ENCODE data around the gene PTPRR. TPM values are rescaled to one million over a fixed set of nuclear protein-coding genes. Genes with fewer than 3 reads are reported as not detected.

The PTPRR gene
- total and polyA plus RNA-seq, 4 donors: 0.17 to 1.5 (median 0.61) TPM

GRCh38 chr12:70883855-70884254 is 36.7 kb downstream of the PTPRR start:
- no peak overlapping the region for H3K4me3 ChIP-seq
- H3K9me3 ChIP-seq (ENCODE audit: control insufficient read depth in 4 of 4, insufficient read depth in 3 of 4, low read length in 3 of 4): no peaks in the 10 kb centered on the region
- TF ChIP-seq CTCF (IDR thresholded peaks at IDR 0.05; ENCODE audit: control extremely low read depth, extremely low read depth): no peak
- H3K27ac ChIP-seq (ENCODE audit: low read depth in 1 of 2, low read length in 1 of 2): no peak overlapping the region
- 38 to 42% methylated on average over 1 of the region's 1 CpG for WGBS, 2 donors
- no peaks in the 10 kb centered on the region for H3K36me3 ChIP-seq (ENCODE audit: control insufficient read depth in 4 of 4, insufficient read depth in 4 of 4, low read length in 4 of 4)
- no peak overlapping the region for H3K9ac ChIP-seq (ENCODE audit: insufficient read depth in 1 of 2, low read length in 2 of 2)
- H3K4me1 ChIP-seq (ENCODE audit: control insufficient read depth in 5 of 5, insufficient read depth in 5 of 5, low read length in 5 of 5): peaks cover 0 to 2% (median 0%) of the 10 kb centered on the region in 5 donors
- ATAC-seq (ENCODE audit: insufficient read depth, low FRiP score) (no peak), DNase-seq (no peak)
- H3K27me3 ChIP-seq (ENCODE audit: control insufficient read depth in 3 of 3, insufficient read depth in 3 of 3, low read length in 2 of 3): no peaks in the 10 kb centered on the region

GRCh38 chr12:70880744-70881143 is 39.8 kb downstream of the PTPRR start:
- no peak for ATAC-seq (ENCODE audit: insufficient read depth, low FRiP score)
- H3K9ac ChIP-seq (ENCODE audit: insufficient read depth in 1 of 2, low read length in 2 of 2): no peak overlapping the region
- TF ChIP-seq CTCF (IDR thresholded peaks at IDR 0.05; ENCODE audit: control extremely low read depth, extremely low read depth): no peak
- peaks cover 0 to under 1% (median 0%) of the 10 kb centered on the region in 5 donors for H3K4me1 ChIP-seq (ENCODE audit: control insufficient read depth in 5 of 5, insufficient read depth in 5 of 5, low read length in 5 of 5)
- H3K27ac ChIP-seq (ENCODE audit: low read depth in 1 of 2, low read length in 1 of 2): no peak overlapping the region
- H3K9me3 ChIP-seq (ENCODE audit: control insufficient read depth in 4 of 4, insufficient read depth in 3 of 4, low read length in 3 of 4): peaks cover 0 to 3% (median 0%) of the 10 kb centered on the region in 4 donors
- no peaks in the 10 kb centered on the region for H3K27me3 ChIP-seq (ENCODE audit: control insufficient read depth in 3 of 3, insufficient read depth in 3 of 3, low read length in 2 of 3)
- no peak for DNase-seq
- 92 to 96% methylated on average over 1 of the region's 1 CpG for WGBS, 2 donors
- no peaks in the 10 kb centered on the region for H3K36me3 ChIP-seq (ENCODE audit: control insufficient read depth in 4 of 4, insufficient read depth in 4 of 4, low read length in 4 of 4)
- no peak overlapping the region for H3K4me3 ChIP-seq

- Histone ChIP-seq H3K36me3 (ENCODE audit: control insufficient read depth in 4 of 4, insufficient read depth in 4 of 4, low read length in 4 of 4) (no peaks in the 10 kb centered on the region), H3K27me3 (ENCODE audit: control insufficient read depth in 3 of 3, insufficient read depth in 3 of 3, low read length in 2 of 3) (no peaks in the 10 kb centered on the region), H3K4me3 (no peak overlapping the region), H3K4me1 (ENCODE audit: control insufficient read depth in 5 of 5, insufficient read depth in 5 of 5, low read length in 5 of 5) (no peaks in the 10 kb centered on the region), H3K9ac (ENCODE audit: insufficient read depth in 1 of 2, low read length in 2 of 2) (no peak overlapping the region), H3K27ac (ENCODE audit: low read depth in 1 of 2, low read length in 1 of 2) (no peak overlapping the region), H3K9me3 (ENCODE audit: control insufficient read depth in 4 of 4, insufficient read depth in 3 of 4, low read length in 3 of 4) (peaks cover 0 to 3% (median 0%) of the 10 kb centered on the region in 4 donors)
- 41 to 58% methylated on average over 3 of the region's 3 CpGs for whole genome bisulfite sequencing, 2 donors
- DNase-seq (no peak), ATAC-seq (ENCODE audit: insufficient read depth, low FRiP score) (no peak)
- no peak for TF ChIP-seq CTCF (IDR thresholded peaks at IDR 0.05; ENCODE audit: control extremely low read depth, extremely low read depth)
Measured at GRCh38 chr12:70876952-70877351, 43.6 kb downstream of the PTPRR start.

DNA sequence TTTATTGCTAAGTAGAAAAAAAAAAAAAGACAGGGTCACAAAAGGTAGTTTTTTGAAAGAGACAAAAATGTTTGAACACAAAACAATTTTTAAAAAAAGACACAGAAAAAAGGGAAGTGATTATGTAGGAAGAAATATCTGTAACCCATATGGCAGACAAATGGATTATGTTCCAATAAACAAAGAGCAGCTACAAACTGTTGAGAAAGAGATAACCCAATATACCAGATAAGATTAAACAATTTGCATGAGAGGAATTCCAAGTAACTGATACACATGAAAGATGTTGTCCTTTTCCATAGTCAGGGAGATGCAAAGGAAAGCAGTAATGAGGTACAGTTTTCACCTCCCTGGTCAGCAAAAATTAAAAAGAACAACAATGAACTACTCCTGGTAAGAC is 44.9 kb downstream of the PTPRR start:
- Histone ChIP-seq H3K9me3 (ENCODE audit: control insufficient read depth in 4 of 4, insufficient read depth in 3 of 4, low read length in 3 of 4) (peaks cover 0 to 3% (median 0%) of the 10 kb centered on the region in 4 donors), H3K27me3 (ENCODE audit: control insufficient read depth in 3 of 3, insufficient read depth in 3 of 3, low read length in 2 of 3) (no peaks in the 10 kb centered on the region), H3K4me3 (no peak overlapping the region), H3K27ac (ENCODE audit: low read depth in 1 of 2, low read length in 1 of 2) (no peak overlapping the region), H3K9ac (ENCODE audit: insufficient read depth in 1 of 2, low read length in 2 of 2) (no peak overlapping the region), H3K36me3 (ENCODE audit: control insufficient read depth in 4 of 4, insufficient read depth in 4 of 4, low read length in 4 of 4) (no peaks in the 10 kb centered on the region), H3K4me1 (ENCODE audit: control insufficient read depth in 5 of 5, insufficient read depth in 5 of 5, low read length in 5 of 5) (no peaks in the 10 kb centered on the region)
- ATAC-seq (ENCODE audit: insufficient read depth, low FRiP score): no peak
- TF ChIP-seq CTCF (IDR thresholded peaks at IDR 0.05; ENCODE audit: control extremely low read depth, extremely low read depth): no peak
- no peak for DNase-seq

All from lung (tissue), 12 donors.